Lung (tissue), 12 donors: Measurements from ENCODE around the gene MRGPRE. TPM values are rescaled to one million over a fixed set of nuclear protein-coding genes. Genes with fewer than 3 reads are reported as not detected.
A peak's percentile ranks its signal among the peaks of the same experiment; 100 is the strongest.

Experiments
- ATAC-seq: fragments of 200-7000 bp; cut with Tn5 transposase; one replicate; pipeline ENCODE4 v1.9.1; 2020; ENCODE audit warnings: moderate number of reproducible peaks; ENCODE audit not compliant: insufficient read depth, low FRiP score
- DNase-seq, 3 donors: peaks; one replicate each; pipeline ENCODE4 v3.0.0-alpha.2; 2013 to 2017
- H3K27ac ChIP-seq, 2 donors: one replicate each; pipeline ENCODE4 v1.5.1; 2013; ENCODE audit warnings: mild to moderate bottlenecking in 2 of 2, moderate library complexity in 2 of 2, control low read depth in 1 of 2, inconsistent platforms in 1 of 2, low read depth in 1 of 2, low read length in 1 of 2
- H3K27me3 ChIP-seq, 3 donors: one replicate each; pipeline ENCODE4 v1.5.1; 2013; ENCODE audit warnings: low read length in 2 of 3; ENCODE audit not compliant: control insufficient read depth in 3 of 3, insufficient read depth in 3 of 3
- H3K36me3 ChIP-seq, 4 donors: one replicate each; pipeline ENCODE4 v1.5.1; 2013; ENCODE audit warnings: low read length in 4 of 4, mild to moderate bottlenecking in 1 of 4, moderate library complexity in 1 of 4; ENCODE audit not compliant: control insufficient read depth in 4 of 4, insufficient read depth in 4 of 4
- H3K4me1 ChIP-seq, 5 donors: one replicate each; pipeline ENCODE4 v1.5.1; 2013; ENCODE audit warnings: low read length in 5 of 5, mild to moderate bottlenecking in 2 of 5, moderate library complexity in 1 of 5; ENCODE audit not compliant: control insufficient read depth in 5 of 5, insufficient read depth in 5 of 5
- H3K4me3 ChIP-seq: one replicate; pipeline ENCODE4 v1.5.1; 2013; ENCODE audit warnings: mild to moderate bottlenecking, control low read depth, moderate library complexity
- H3K9ac ChIP-seq, 2 donors: one replicate each; pipeline ENCODE4 v1.5.1; 2013; ENCODE audit warnings: low read length in 2 of 2, control low read depth in 1 of 2; ENCODE audit not compliant: insufficient read depth in 1 of 2
- H3K9me3 ChIP-seq, 4 donors: one replicate each; pipeline ENCODE4 v1.5.1; 2013; ENCODE audit warnings: low read length in 3 of 4, mild to moderate bottlenecking in 1 of 4, moderate library complexity in 1 of 4; ENCODE audit not compliant: control insufficient read depth in 4 of 4, insufficient read depth in 3 of 4
- WGBS, 2 donors: extraction: QIAGEN DNeasy Blood & Tissue Kit; methylation state at CpG; one replicate each; pipeline ENCODE4 v1.1.7; 2013; 5-methylcytosine and 5-hydroxymethylcytosine counted together
- polyA plus RNA-seq, 2 donors: library from polyadenylated mRNA; stranded (reverse); fragments of 200-250 nt; gene quantifications; one replicate each; pipeline ENCODE4 v1.2.1, GENCODE V29; 2013
- total RNA-seq, 2 donors: library from RNA; depleted of rRNA in 1 of 2; stranded (reverse); fragments of >200 nt in 1 of 2; gene quantifications; one replicate each; pipeline ENCODE4 v1.2.1, GENCODE V29; 2014 to 2021
- TF ChIP-seq, protein P1 (sequence below): IDR thresholded peaks from 2 replicates; pipeline ENCODE4 v1.5.1; 2012; ENCODE audit warnings: mild to moderate bottlenecking; ENCODE audit errors: control extremely low read depth, extremely low read depth
- donor health status: control.
- donor health status: control.
- donor health status: Bipolar disorder and iron deficiency.
- donor health status: healthy.
- donor health status: DM: yes; HTN: yes; CAD: no.

MRGPRE gene
- total and polyA plus RNA-seq, 4 donors, result 0.03 to 0.18 (median 0.16) TPM; not detected in 1

DNA sequence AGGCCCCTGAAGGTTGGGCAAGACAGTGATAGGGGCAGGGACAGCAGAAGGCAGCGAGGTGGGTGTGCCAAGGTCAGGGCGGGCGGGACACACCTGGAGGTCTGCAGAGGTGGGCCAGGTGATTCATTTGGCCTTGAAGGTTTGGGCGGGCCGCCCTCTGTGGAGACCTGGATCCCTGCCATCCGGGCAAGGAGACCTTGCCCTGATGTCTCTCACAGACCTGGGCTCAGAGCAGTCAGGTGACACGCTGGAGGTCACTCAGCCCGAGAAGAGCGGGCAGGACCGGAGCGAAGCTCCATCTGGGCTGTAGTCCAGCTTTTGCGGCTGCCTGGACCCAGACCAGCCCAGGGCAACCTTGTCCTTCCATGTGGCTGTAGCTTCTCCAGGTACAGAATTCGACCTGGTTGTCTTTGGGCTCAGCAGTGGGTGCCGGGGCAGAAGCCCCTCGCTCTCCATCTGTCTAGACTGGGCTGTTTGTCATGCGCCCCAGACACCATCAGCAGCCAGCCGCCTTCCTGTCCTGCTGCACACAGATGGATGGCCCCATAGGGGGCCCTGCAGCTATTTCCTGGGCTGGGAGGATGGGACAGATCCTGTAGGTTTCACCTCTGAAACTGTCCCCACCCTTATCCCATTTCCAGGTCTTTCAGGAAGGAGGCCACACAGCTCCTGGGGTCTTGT is 16.7 kb downstream of the MRGPRE start:
- peaks cover 0 to 6% (median 0%) of the 10 kb centered on the region in 4 donors for H3K9me3 ChIP-seq
- no peaks in the 10 kb centered on the region for H3K36me3 ChIP-seq
- peaks cover 0 to 16% (median 0%) of the 10 kb centered on the region in 3 donors for H3K27me3 ChIP-seq
- no peak overlapping the region for H3K27ac ChIP-seq
- peak in 1 of 3 donors; percentile 7 for DNase-seq
- H3K4me1 ChIP-seq, result no peaks in the 10 kb centered on the region
- TF ChIP-seq, protein P1, sequence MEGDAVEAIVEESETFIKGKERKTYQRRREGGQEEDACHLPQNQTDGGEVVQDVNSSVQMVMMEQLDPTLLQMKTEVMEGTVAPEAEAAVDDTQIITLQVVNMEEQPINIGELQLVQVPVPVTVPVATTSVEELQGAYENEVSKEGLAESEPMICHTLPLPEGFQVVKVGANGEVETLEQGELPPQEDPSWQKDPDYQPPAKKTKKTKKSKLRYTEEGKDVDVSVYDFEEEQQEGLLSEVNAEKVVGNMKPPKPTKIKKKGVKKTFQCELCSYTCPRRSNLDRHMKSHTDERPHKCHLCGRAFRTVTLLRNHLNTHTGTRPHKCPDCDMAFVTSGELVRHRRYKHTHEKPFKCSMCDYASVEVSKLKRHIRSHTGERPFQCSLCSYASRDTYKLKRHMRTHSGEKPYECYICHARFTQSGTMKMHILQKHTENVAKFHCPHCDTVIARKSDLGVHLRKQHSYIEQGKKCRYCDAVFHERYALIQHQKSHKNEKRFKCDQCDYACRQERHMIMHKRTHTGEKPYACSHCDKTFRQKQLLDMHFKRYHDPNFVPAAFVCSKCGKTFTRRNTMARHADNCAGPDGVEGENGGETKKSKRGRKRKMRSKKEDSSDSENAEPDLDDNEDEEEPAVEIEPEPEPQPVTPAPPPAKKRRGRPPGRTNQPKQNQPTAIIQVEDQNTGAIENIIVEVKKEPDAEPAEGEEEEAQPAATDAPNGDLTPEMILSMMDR, result no peak
- WGBS, 2 donors, result 76 to 79% methylated on average over 17 of the region's 17 CpGs
- H3K4me3 ChIP-seq, result no peak overlapping the region
- H3K9ac ChIP-seq, result no peak overlapping the region
- no peak for ATAC-seq

DNA sequence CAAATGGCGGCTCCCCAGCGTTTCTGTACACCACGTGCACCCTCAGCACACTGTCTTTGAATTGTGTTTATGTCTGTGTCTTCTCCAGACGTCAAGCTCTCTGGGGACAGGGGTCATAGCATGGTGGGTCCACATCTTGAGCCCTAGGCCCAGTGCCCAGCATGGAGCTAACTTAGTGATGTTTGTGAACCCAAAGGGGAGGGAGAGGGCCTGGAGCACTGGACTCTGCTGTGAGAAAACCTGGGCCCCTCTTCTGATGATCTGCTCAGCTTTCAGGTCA is 17.9 kb downstream of the MRGPRE start:
- H3K27me3 ChIP-seq, result peaks cover 0 to 16% (median 0%) of the 10 kb centered on the region in 3 donors
- ATAC-seq, result no peak
- no peak overlapping the region for H3K4me3 ChIP-seq
- DNase-seq, result no peak
- H3K9ac ChIP-seq, result no peak overlapping the region
- no peaks in the 10 kb centered on the region for H3K36me3 ChIP-seq
- TF ChIP-seq, protein P1, result no peak
- H3K9me3 ChIP-seq, result peaks cover 0 to 6% (median 0%) of the 10 kb centered on the region in 4 donors
- WGBS, 2 donors, result 85 to 89% methylated on average over 4 of the region's 4 CpGs
- H3K4me1 ChIP-seq, result no peaks in the 10 kb centered on the region
- H3K27ac ChIP-seq, result no peak overlapping the region

DNA sequence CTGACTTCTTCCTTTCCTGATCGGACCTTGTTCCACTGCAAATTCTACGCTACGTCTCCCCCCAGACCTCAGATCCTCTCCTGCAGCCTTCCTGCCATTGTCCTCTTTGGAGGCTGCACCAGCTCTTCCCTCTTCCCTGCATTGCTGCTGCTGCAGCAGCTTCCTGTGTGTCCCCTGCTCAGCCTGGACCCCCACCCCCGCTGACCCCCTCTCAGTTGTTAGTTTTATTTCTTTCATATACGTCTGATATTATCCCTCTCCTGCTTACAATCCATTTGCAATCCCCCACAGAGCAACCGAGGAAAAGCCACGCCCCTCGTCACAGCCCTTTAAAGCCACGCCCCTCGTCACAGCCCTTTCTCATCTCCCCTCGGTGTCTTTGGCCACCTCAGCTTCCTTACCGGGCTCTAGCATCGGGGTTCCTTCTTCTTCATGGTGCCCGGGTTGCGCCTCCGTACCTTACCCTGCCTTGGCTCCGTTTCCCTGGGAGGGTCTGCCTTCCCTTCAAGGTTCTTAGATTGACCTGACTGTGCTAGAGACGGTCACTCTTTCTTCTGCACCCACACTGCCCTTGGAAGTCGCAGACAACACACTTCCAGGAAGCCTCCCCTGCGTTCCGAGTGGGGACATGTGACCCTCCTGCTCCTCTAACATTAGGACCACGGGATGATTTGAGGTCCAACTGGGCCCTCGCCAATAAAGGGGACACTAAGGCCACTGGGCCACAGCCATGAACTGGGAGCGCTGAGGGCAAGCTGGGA is 18.4 kb downstream of the MRGPRE start:
- TF ChIP-seq, protein P1, result no peak
- Histone ChIP-seq H3K27me3 (peaks cover 0 to 12% (median 0%) of the 10 kb centered on the region in 3 donors), H3K4me3 (no peak overlapping the region), H3K36me3 (no peaks in the 10 kb centered on the region), H3K9ac (no peak overlapping the region), H3K27ac (no peak overlapping the region), H3K9me3 (peaks cover 0 to 6% (median 0%) of the 10 kb centered on the region in 4 donors), H3K4me1 (no peaks in the 10 kb centered on the region)
- DNase-seq (no peak), ATAC-seq (no peak)
- 63 to 70% methylated on average over 24 of the region's 24 CpGs for WGBS, 2 donors
